Subcutaneous adipose tissue (tissue), 4 donors: ENCODE measurements around the gene FCHSD1. TPM values are rescaled to one million over a fixed set of nuclear protein-coding genes. Genes with fewer than 3 reads are reported as not detected.

Experiments
- total RNA-seq, 4 donors: library from RNA; depleted of rRNA; stranded (reverse); fragments of >200 nt; gene quantifications; one replicate each; pipeline ENCODE4 v1.1.0, GENCODE V29; 2016
- TF ChIP-seq, protein P1 (sequence below): fragments of 450-650 bp; IDR thresholded peaks from one replicate; pipeline ENCODE4 v1.5.1; 2016; ENCODE audit warnings: low read depth, mild to moderate bottlenecking, control low read depth, antibody characterized with exemption, moderate library complexity

FCHSD1 gene
- total RNA-seq, 4 donors from 2014 or later = 4.4 to 23.1 (median 16.3) TPM

GRCh38 chr5:141662028-141662427 is 10.8 kb upstream of the FCHSD1 start:
- TF ChIP-seq, protein P1, sequence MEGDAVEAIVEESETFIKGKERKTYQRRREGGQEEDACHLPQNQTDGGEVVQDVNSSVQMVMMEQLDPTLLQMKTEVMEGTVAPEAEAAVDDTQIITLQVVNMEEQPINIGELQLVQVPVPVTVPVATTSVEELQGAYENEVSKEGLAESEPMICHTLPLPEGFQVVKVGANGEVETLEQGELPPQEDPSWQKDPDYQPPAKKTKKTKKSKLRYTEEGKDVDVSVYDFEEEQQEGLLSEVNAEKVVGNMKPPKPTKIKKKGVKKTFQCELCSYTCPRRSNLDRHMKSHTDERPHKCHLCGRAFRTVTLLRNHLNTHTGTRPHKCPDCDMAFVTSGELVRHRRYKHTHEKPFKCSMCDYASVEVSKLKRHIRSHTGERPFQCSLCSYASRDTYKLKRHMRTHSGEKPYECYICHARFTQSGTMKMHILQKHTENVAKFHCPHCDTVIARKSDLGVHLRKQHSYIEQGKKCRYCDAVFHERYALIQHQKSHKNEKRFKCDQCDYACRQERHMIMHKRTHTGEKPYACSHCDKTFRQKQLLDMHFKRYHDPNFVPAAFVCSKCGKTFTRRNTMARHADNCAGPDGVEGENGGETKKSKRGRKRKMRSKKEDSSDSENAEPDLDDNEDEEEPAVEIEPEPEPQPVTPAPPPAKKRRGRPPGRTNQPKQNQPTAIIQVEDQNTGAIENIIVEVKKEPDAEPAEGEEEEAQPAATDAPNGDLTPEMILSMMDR = no peak

DNA sequence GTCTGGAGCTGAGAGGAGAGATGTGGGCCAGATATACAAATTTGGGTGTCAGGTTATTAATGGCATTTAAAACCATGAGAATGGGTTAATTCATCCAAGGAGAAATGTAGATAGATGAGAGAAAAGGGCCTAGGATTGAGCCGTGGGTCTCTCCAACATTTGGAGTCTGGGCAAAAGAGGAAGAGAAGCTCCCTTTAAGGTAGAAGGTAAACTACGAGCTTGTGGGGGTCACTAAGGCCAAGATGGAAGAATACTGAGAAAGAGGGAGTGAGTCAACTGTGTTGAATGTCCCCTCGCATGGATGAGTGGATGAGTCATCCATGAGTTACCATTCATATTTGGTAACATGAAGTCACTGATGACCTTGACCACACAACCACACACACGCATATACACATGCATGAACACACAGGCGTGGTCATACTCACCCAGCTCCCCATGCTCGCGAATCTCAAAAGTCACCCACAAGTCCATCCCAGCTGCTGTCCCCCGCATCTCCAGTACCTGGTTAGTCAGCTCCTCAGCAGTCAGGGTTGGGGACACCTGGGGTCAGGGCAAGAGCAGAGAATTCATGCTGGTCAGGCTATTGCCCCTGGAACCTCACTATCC is 6.8 kb upstream of the FCHSD1 start:
- TF ChIP-seq, protein P1 = no peak

DNA sequence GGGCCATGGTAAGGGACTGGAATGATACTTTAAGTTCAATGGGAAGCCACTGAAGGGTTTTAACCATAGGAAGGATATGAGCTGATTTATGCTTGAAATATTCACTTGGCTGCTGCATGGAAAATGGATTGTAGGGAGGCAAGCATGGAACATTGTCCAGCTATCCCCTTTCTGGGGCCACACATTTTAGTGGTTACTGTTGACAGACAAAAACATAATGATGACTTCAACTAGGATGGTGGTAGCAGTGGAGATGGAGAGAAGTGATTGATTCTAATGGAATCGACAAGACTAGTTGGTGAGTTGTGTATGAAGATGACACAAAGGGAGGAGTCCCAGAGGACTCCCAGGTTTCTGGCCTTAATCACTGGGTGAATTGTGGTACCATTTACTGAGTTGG is 6.2 kb upstream of the FCHSD1 start:
- TF ChIP-seq, protein P1 = no peak

GRCh38 chr5:141656396-141656795 is 5.2 kb upstream of the FCHSD1 start:
- TF ChIP-seq, protein P1 = no peak

DNA sequence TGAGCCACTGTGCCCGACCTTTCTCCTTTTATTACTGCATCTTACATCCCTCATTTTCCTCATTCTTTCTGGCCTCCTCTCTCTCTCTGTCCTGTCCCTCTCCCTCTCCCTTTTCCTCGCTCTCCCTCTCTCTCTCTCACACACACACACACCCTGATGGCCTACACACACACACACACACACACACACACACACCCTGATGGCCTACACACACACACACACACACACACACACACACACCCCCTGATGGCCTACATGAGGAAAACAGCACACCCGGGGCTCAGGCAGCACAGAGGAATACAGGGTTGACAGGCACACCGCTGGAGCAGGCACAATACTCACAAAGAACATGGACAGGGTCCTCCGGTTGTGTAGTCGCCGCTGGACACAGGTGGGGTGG is 3.8 kb upstream of the FCHSD1 start:
- TF ChIP-seq, protein P1 = no peak

DNA sequence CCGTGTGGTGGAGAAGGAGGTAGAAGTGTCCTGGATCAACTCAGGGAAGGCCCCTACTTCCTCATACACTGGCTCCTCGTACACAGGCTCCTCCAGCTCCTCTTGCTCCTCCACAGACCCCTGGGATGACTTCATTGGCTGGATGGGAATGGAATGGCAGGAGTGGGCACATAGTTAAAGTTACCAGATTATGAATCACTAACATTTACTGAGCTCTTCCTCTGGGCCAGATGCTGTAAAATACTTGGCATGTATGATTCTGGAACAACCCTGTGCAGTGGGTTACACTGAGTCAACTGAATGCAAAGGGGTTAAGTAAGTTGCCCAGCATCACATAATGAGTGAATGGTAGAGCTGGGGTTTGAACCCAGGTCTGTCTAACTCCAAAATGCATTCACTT is 3.1 kb upstream of the FCHSD1 start:
- TF ChIP-seq, protein P1 = no peak

- TF ChIP-seq, protein P1 = no peak
Observed at GRCh38 chr5:141651728-141652105, 499 bp upstream of the FCHSD1 start.
